HuH-7 (cell line): ENCODE results near the gene TMPRSS6.
A peak's percentile ranks its signal among the peaks of the same experiment; 100 is the strongest.

Experiments used
- DNase-seq: peaks from one replicate; pipeline ENCODE4 v3.0.0; 2011; ENCODE audit warnings: low spot score

TMPRSS6 gene

GRCh38 chr22:37064553-37064952 is 45.0 kb downstream of the TMPRSS6 start:
- no peak for DNase-seq

GRCh38 chr22:37063431-37064420 is 45.8 kb downstream of the TMPRSS6 start:
- no peak for DNase-seq

- DNase-seq: no peak
These were observed 46.7 kb downstream of the TMPRSS6 start for GRCh38 chr22:37062702-37063381.

- DNase-seq: no peak
These were observed 47.2 kb downstream of the TMPRSS6 start for GRCh38 chr22:37062376-37062675.

- no peak for DNase-seq
These were observed 47.7 kb downstream of the TMPRSS6 start for GRCh38 chr22:37061611-37062375.

- no peak for DNase-seq
These were observed 48.5 kb downstream of the TMPRSS6 start for GRCh38 chr22:37060801-37061610.

GRCh38 chr22:37059876-37060449 is 49.5 kb downstream of the TMPRSS6 start:
- no peak for DNase-seq

- DNase-seq: no peak
These were observed 50.4 kb downstream of the TMPRSS6 start for GRCh38 chr22:37058917-37059701.

GRCh38 chr22:37057796-37058510 is 51.6 kb downstream of the TMPRSS6 start:
- DNase-seq: no peak

GRCh38 chr22:37057226-37057625 is 52.3 kb downstream of the TMPRSS6 start:
- DNase-seq: no peak

GRCh38 chr22:37056246-37056645 is 53.3 kb downstream of the TMPRSS6 start:
- no peak for DNase-seq

- no peak for DNase-seq
These were observed 54.7 kb downstream of the TMPRSS6 start for GRCh38 chr22:37054600-37055365.

GRCh38 chr22:37054056-37054395 is 55.5 kb downstream of the TMPRSS6 start:
- no peak for DNase-seq

- no peak for DNase-seq
These were observed 56.0 kb downstream of the TMPRSS6 start for GRCh38 chr22:37053310-37054055.

GRCh38 chr22:37052386-37053309 is 56.9 kb downstream of the TMPRSS6 start:
- DNase-seq: no peak

GRCh38 chr22:37051391-37052385 is 57.8 kb downstream of the TMPRSS6 start, which contains the start of gene KCTD17:
KCTD17 (plus strand) TSS chr22:37051742; CDS start chr22:37051761, 19 bp downstream.
- DNase-seq: peak; percentile 96
